Neural cell (in vitro differentiated cells): Measurements from ENCODE around the gene ARL4A. TPM values are rescaled to one million over a fixed set of nuclear protein-coding genes. Genes with fewer than 3 reads are reported as not detected.
"Not testable (repeated sequence)": the region's sequence is repeated elsewhere in the genome, so short reads cannot be mapped to it uniquely, and the experiment has no call there.

ENCODE experiments used
- H2AFZ ChIP-seq: fragments of 200-600, 300-800 bp; sonication (generic), shearing (Covaris generic); 2 replicates; pipeline ENCODE4 v1.6.0; 2014; ENCODE audit warnings: low read depth, mild to moderate bottlenecking, antibody characterized with exemption, low read length, moderate library complexity
- H3F3A ChIP-seq: fragments of 200-600 bp; shearing (Covaris generic); 2 replicates; pipeline ENCODE4 v1.6.1; 2016; ENCODE audit warnings: mild to moderate bottlenecking, moderate library complexity, mixed read lengths, antibody characterized with exemption, low read length; ENCODE audit not compliant: insufficient read depth, poor library complexity, severe bottlenecking
- H3K27ac ChIP-seq: fragments of 200-600, 300-800 bp; sonication (generic), shearing (Covaris generic); 2 replicates; pipeline ENCODE4 v1.5.1; 2014; ENCODE audit warnings: mild to moderate bottlenecking, low read length, moderate library complexity
- H3K27me3 ChIP-seq: fragments of 300-800, 200-600 bp; sonication (generic), shearing (Covaris generic); 2 replicates; pipeline ENCODE4 v1.6.0; 2014; ENCODE audit warnings: mild to moderate bottlenecking, low read depth, low read length, moderate library complexity; ENCODE audit not compliant: insufficient read depth
- H3K36me3 ChIP-seq: fragments of 300-800, 200-600 bp; sonication (generic), shearing (Covaris generic); 2 replicates; pipeline ENCODE4 v1.5.1; 2014; ENCODE audit warnings: mild to moderate bottlenecking, antibody characterized with exemption, low read length, moderate library complexity; ENCODE audit not compliant: insufficient read depth
- H3K4me2 ChIP-seq: fragments of 300-800, 200-600 bp; sonication (generic), shearing (Covaris generic); 2 replicates; pipeline ENCODE4 v1.6.0; 2014; ENCODE audit warnings: mild to moderate bottlenecking, low read length
- H3K4me3 ChIP-seq: fragments of 300-800, 200-600 bp; sonication (generic), shearing (Covaris generic); 2 replicates; pipeline ENCODE4 v1.5.1; 2014; ENCODE audit warnings: mild to moderate bottlenecking, low read length, moderate library complexity
- H3K79me2 ChIP-seq: fragments of 200-600 bp; shearing (Covaris generic); replicated peaks from 2 replicates; pipeline ENCODE4 v1.6.0; 2014; ENCODE audit warnings: mild to moderate bottlenecking, low read length, moderate library complexity; ENCODE audit not compliant: insufficient read depth
- H3K9ac ChIP-seq: fragments of 300-800, 200-600 bp; sonication (generic), shearing (Covaris generic); 2 replicates; pipeline ENCODE4 v1.6.1; 2016; ENCODE audit warnings: mild to moderate bottlenecking, low read length, mixed read lengths
- H3K9me2 ChIP-seq: fragments of 200-600 bp; shearing (Covaris generic); 2 replicates; pipeline ENCODE4 v1.6.1; 2016; ENCODE audit warnings: mild to moderate bottlenecking, low read length, mixed read lengths; ENCODE audit not compliant: insufficient read depth
- H3K9me3 ChIP-seq: fragments of 200-600, 300-800 bp; sonication (generic), shearing (Covaris generic); 2 replicates; pipeline ENCODE4 v1.6.1; 2016; ENCODE audit warnings: mild to moderate bottlenecking, mixed run types, low read length, moderate library complexity, mixed read lengths
- H4K20me1 ChIP-seq: fragments of 200-600 bp; shearing (Covaris generic); 2 replicates; pipeline ENCODE4 v1.6.1; 2016; ENCODE audit warnings: mild to moderate bottlenecking, mixed run types; ENCODE audit not compliant: insufficient read depth
- CTCF ChIP-seq: fragments of 450-650 bp; IDR thresholded peaks from 2 replicates; pipeline ENCODE4 v1.5.1; 2014; ENCODE audit warnings: antibody characterized with exemption, mild to moderate bottlenecking, moderate library complexity; ENCODE audit not compliant: poor library complexity, severe bottlenecking
- EP300 ChIP-seq: fragments of 450-650 bp; conservative IDR thresholded peaks from 2 replicates; pipeline ENCODE4 v1.6.1; 2014; ENCODE audit warnings: antibody characterized with exemption, mild to moderate bottlenecking, moderate library complexity; ENCODE audit not compliant: poor library complexity, severe bottlenecking
- EZH2 ChIP-seq: fragments of 200-600, 300-800 bp; shearing (Covaris generic), sonication (generic); IDR thresholded peaks from 2 replicates; pipeline ENCODE4 v1.6.1; 2014; ENCODE audit warnings: antibody characterized with exemption, low read length, borderline replicate concordance, mild to moderate bottlenecking; ENCODE audit not compliant: insufficient read depth, poor library complexity, severe bottlenecking
- MXI1 ChIP-seq: fragments of 450-650 bp; conservative IDR thresholded peaks from 2 replicates; pipeline ENCODE4 v1.6.1; 2014; ENCODE audit warnings: antibody characterized with exemption, mild to moderate bottlenecking; ENCODE audit not compliant: poor library complexity, severe bottlenecking
- POLR2AphosphoS5 ChIP-seq: IDR thresholded peaks from 2 replicates; pipeline ENCODE4 v1.6.1; 2012
- RAD21 ChIP-seq: fragments of 450-650 bp; conservative IDR thresholded peaks from 2 replicates; pipeline ENCODE4 v1.6.1; 2014; ENCODE audit warnings: antibody characterized with exemption, mild to moderate bottlenecking, moderate library complexity
- REST ChIP-seq: IDR thresholded peaks from 2 replicates; pipeline ENCODE4 v1.6.1; 2012; ENCODE audit warnings: borderline replicate concordance
- SMC3 ChIP-seq: fragments of 450-650 bp; conservative IDR thresholded peaks from 2 replicates; pipeline ENCODE4 v1.6.1; 2014; ENCODE audit warnings: antibody characterized with exemption, mild to moderate bottlenecking, moderate library complexity; ENCODE audit not compliant: poor library complexity
- TAF1 ChIP-seq: IDR thresholded peaks from 2 replicates; pipeline ENCODE4 v1.6.1; 2012; ENCODE audit warnings: low read depth
- polyA plus RNA-seq: library from polyadenylated mRNA; depleted of rRNA; stranded (reverse); fragments of >200 nt; gene quantifications from 2 replicates; pipeline ENCODE4 v1.2.3, GENCODE V29; 2014

Gene ARL4A
- polyA plus RNA-seq, 1 donor from 2014 or later: 10.9 TPM

GRCh38 chr7:12670743-12671520, 16.5 kb upstream of the ARL4A start:
- TF ChIP-seq SMC3: no peak
- no peak for TF ChIP-seq TAF1
- TF ChIP-seq POLR2AphosphoS5: no peak
- no peak for TF ChIP-seq EZH2
- no peak for TF ChIP-seq MXI1
- no peak for TF ChIP-seq EP300
- TF ChIP-seq RAD21: no peak
- no peak for TF ChIP-seq CTCF
- TF ChIP-seq REST: no peak
- no peak overlapping the region for H3K9ac ChIP-seq
- no peaks in the 10 kb centered on the region for H3F3A ChIP-seq
- no peak overlapping the region for H3K27ac ChIP-seq
- H3K4me3 ChIP-seq: no peak overlapping the region
- no peaks in the 10 kb centered on the region for H4K20me1 ChIP-seq
- H3K27me3 ChIP-seq: no peaks in the 10 kb centered on the region
- no peaks in the 10 kb centered on the region for H3K9me2 ChIP-seq
- no peaks in the 10 kb centered on the region for H3K79me2 ChIP-seq
- no peak overlapping the region for H3K4me2 ChIP-seq
- no peak overlapping the region for H2AFZ ChIP-seq
- no peaks in the 10 kb centered on the region for H3K9me3 ChIP-seq
- no peaks in the 10 kb centered on the region for H3K36me3 ChIP-seq

- H3K79me2 ChIP-seq, H3F3A ChIP-seq, H3K36me3 ChIP-seq, H3K4me3 ChIP-seq, H3K27ac ChIP-seq, H4K20me1 ChIP-seq, H3K9me2 ChIP-seq, H3K27me3 ChIP-seq, H3K9me3 ChIP-seq, H3K4me2 ChIP-seq, H3K9ac ChIP-seq, H2AFZ ChIP-seq: not testable (repeated sequence)
Observed at GRCh38 chr7:12673436-12673835, 14.0 kb upstream of the ARL4A start.

GRCh38 chr7:12674053-12674452, 13.4 kb upstream of the ARL4A start:
- no peak overlapping the region for H2AFZ ChIP-seq
- no peak overlapping the region for H3K27ac ChIP-seq
- no peak overlapping the region for H3K4me2 ChIP-seq
- H3K27me3 ChIP-seq: no peaks in the 10 kb centered on the region
- no peaks in the 10 kb centered on the region for H3F3A ChIP-seq
- H3K9me2 ChIP-seq: no peaks in the 10 kb centered on the region
- no peaks in the 10 kb centered on the region for H3K36me3 ChIP-seq
- no peaks in the 10 kb centered on the region for H3K9me3 ChIP-seq
- no peak overlapping the region for H3K4me3 ChIP-seq
- no peaks in the 10 kb centered on the region for H4K20me1 ChIP-seq
- no peak overlapping the region for H3K9ac ChIP-seq
- H3K79me2 ChIP-seq: no peaks in the 10 kb centered on the region
- no peak for TF ChIP-seq POLR2AphosphoS5
- TF ChIP-seq RAD21: no peak
- no peak for TF ChIP-seq EZH2
- no peak for TF ChIP-seq CTCF
- no peak for TF ChIP-seq MXI1
- TF ChIP-seq SMC3: no peak
- TF ChIP-seq REST: no peak
- TF ChIP-seq TAF1: no peak
- no peak for TF ChIP-seq EP300
